Ovary (tissue), 9 donors: ENCODE data around the gene ENG. TPM values are rescaled to one million over a fixed set of nuclear protein-coding genes. Genes with fewer than 3 reads are reported as not detected.

ENCODE experiments used
- DNase-seq, 5 donors: peaks; one replicate each; pipeline ENCODE4 v3.0.0-alpha.2; 2019 to 2020
- H3K27ac ChIP-seq, 2 donors: fragments of 200-600 bp; one replicate each; pipeline versions ENCODE4 v1.5.1 to v1.8.0; 2019 to 2022
- H3K27me3 ChIP-seq: fragments of 200-600 bp; one replicate; pipeline ENCODE4 v1.8.0; 2022
- H3K36me3 ChIP-seq: fragments of 200-600 bp; sonication (generic); one replicate; pipeline ENCODE4 v1.5.1; 2019
- H3K4me1 ChIP-seq: one replicate; pipeline ENCODE4 v1.8.1; 2013; ENCODE audit warnings: mild to moderate bottlenecking, moderate library complexity; ENCODE audit not compliant: insufficient read depth
- H3K4me3 ChIP-seq: fragments of 200-600 bp; sonication (generic); one replicate; pipeline ENCODE4 v1.5.1; 2017
- H3K9me3 ChIP-seq, 2 donors: fragments of 200-600 bp in 1 of 2; sonication (generic) in 1 of 2; one replicate each; pipeline versions ENCODE4 v1.5.1 to v1.8.1; 2013 to 2019; ENCODE audit warnings: mild to moderate bottlenecking in 1 of 2, moderate library complexity in 1 of 2
- EP300 ChIP-seq: sonication (generic); formaldehyde crosslinking; IDR thresholded peaks from one replicate; pipeline ENCODE4 v1.6.1; 2017; ENCODE audit warnings: antibody characterized with exemption
- POLR2A ChIP-seq: fragments of 450-650 bp; IDR thresholded peaks from one replicate; pipeline ENCODE4 v1.6.1; 2017; ENCODE audit warnings: antibody characterized with exemption, mild to moderate bottlenecking, moderate library complexity
- WGBS, 3 donors: extraction: QIAGEN DNeasy Blood & Tissue Kit in 1 of 3; methylation state at CpG; one replicate each; pipeline versions ENCODE4 v1.1.5 to v1.1.7; 2013 to 2017; 5-methylcytosine and 5-hydroxymethylcytosine counted together
- intact Hi-C, 4 donors: fragments of 100-400 bp; cut with DNase I; formaldehyde crosslinking; loops; one replicate each; pipeline versions ENCODE4 v1.11.0 to v1.15.1; 2022 to 2023
- polyA plus RNA-seq, 2 donors: library from polyadenylated mRNA; stranded (reverse); fragments of 200-250 nt in 1 of 2; fragments of 350-450 nt in 1 of 2; fragmentation: Illumina TruSeq in 1 of 2; extraction: RNeasy Lipid Tissue Mini Kit (QIAGEN cat#74804) in 1 of 2; gene quantifications; one replicate each; pipeline ENCODE4 v1.2.3, GENCODE V29; 2013 to 2014
- total RNA-seq, 7 donors: library from RNA; depleted of rRNA in 2 of 7; stranded (reverse); fragments of >200 nt in 2 of 7; fragmentation: NEBNext Ultra II Directional in 3 of 7; extraction: Animal tissue kit (Norgen Biotek cat#: 25700) in 3 of 7; gene quantifications; one replicate each; pipeline versions ENCODE4 v1.1.0 to v1.2.4, GENCODE V29; 2016 to 2023
- TF ChIP-seq, protein P1 (sequence below), 3 donors: fragments of 450-650 bp in 2 of 3; fragments of 200-600 bp in 1 of 3; IDR thresholded peaks; one replicate each; pipeline versions ENCODE4 v1.5.1 to v1.8.0; 2016 to 2022; ENCODE audit warnings: antibody characterized with exemption in 3 of 3, mild to moderate bottlenecking in 1 of 3
- donor health status: DM: no; HTN: no; CAD: no; lungs with moderate emphysema.
- donor health status: DM: no; HTN: no; CAD: no.
- donor health status: Bipolar disorder and iron deficiency.
- donor health status: DM: yes; HTN: yes; CAD: no.
- donor health status: DM: no; HTN: no; CAD: no.
- donor health status: DM: yes; HTN: yes; CAD: no.

Gene ENG
- total and polyA plus RNA-seq, 9 donors, result 54.7 to 298 (median 191) TPM

DNA sequence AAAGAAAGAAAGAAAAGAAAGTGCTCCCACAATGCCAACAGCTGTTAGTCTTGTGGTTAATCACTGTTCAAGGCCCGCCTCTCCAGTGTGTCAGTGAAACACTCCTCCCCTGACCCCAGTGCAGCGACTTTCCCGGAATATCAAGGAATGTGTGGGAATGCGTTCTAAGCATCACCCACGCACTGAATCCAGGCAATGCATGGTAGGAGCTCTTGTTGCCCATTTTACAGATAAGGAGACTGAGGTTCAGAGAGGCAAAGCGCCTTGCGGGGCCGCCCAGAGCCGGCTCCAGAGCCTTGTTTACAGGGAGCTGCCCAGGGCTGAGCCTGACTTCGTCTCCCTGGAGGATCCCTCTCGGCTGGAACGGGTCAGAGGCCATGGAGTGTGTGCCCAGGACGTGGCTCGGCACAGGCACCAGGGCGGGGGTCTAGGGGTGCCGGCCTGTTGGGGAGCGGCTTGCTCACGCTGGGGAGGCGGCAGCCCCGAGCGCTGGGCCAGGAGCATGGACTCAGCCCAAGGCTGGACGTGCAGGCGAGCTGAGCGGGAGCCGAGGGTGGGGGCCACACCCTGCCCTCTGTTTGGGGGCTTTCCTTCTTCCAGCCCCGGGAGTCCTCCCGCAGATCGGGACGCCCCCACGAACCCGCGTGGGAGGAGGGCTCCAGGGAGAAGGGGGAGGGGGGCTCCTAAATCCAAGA lies 44.1 kb upstream of the ENG start:
- DNase-seq, result peak; percentile 75 to 85 (median 80)
- no peaks in the 10 kb centered on the region for H3K27me3 ChIP-seq
- 1 to 2% (median 1%) methylated on average over 26 to 32 of the region's 32 CpGs for WGBS, 3 donors
- TF ChIP-seq POLR2A (no peak), EP300 (peak; percentile 61)
- H3K36me3 ChIP-seq, result no peaks in the 10 kb centered on the region
- peaks cover 26% of the 10 kb centered on the region for H3K4me1 ChIP-seq
- peak overlapping the region; percentile 82 for H3K4me3 ChIP-seq
- no peaks in the 10 kb centered on the region for H3K9me3 ChIP-seq
- peak overlapping the region; percentile 74 to 97 for H3K27ac ChIP-seq
- intact Hi-C loops, result no loop called here

DNA sequence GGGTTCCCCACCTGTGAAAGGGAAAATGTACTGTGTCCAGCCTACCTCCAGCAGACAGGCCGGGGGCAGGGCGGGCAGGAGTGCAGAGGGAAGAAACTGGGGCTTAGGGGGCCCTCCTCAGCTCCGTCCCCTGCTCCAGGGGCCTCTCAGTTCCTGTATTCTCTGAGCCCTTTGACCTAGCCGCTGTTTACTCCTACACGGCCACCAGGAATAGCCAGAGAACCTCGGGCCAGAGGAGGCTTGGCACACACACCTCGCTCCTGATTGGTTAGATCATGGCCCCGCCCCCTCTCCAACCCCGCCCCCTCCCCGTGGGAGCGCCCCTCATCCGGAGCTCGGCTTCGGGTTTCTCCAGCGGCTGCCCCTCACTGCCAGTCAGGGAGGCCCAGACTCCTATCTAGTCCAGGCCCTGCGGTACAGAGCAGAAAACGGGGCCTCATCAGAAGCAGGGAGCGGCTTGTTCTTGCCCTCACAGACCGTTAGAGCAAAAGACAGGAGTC lies 42.8 kb upstream of the ENG start:
- Histone ChIP-seq H3K9me3 (no peaks in the 10 kb centered on the region), H3K36me3 (no peaks in the 10 kb centered on the region), H3K4me3 (peak overlapping the region; percentile 82), H3K27ac (peak overlapping the region; percentile 69 to 97), H3K27me3 (no peaks in the 10 kb centered on the region), H3K4me1 (peaks cover 24% of the 10 kb centered on the region)
- intact Hi-C loops, result no loop called here
- peak; percentile 92 to 95 (median 95) for DNase-seq
- 1 to 4% (median 3%) methylated on average over 18 to 19 of the region's 19 CpGs for WGBS, 3 donors
- TF ChIP-seq POLR2A, result peak; percentile 22
- no peak for TF ChIP-seq EP300
- TF ChIP-seq, protein P1, sequence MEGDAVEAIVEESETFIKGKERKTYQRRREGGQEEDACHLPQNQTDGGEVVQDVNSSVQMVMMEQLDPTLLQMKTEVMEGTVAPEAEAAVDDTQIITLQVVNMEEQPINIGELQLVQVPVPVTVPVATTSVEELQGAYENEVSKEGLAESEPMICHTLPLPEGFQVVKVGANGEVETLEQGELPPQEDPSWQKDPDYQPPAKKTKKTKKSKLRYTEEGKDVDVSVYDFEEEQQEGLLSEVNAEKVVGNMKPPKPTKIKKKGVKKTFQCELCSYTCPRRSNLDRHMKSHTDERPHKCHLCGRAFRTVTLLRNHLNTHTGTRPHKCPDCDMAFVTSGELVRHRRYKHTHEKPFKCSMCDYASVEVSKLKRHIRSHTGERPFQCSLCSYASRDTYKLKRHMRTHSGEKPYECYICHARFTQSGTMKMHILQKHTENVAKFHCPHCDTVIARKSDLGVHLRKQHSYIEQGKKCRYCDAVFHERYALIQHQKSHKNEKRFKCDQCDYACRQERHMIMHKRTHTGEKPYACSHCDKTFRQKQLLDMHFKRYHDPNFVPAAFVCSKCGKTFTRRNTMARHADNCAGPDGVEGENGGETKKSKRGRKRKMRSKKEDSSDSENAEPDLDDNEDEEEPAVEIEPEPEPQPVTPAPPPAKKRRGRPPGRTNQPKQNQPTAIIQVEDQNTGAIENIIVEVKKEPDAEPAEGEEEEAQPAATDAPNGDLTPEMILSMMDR (IDR thresholded peaks at IDR 0.05), result no peak

DNA sequence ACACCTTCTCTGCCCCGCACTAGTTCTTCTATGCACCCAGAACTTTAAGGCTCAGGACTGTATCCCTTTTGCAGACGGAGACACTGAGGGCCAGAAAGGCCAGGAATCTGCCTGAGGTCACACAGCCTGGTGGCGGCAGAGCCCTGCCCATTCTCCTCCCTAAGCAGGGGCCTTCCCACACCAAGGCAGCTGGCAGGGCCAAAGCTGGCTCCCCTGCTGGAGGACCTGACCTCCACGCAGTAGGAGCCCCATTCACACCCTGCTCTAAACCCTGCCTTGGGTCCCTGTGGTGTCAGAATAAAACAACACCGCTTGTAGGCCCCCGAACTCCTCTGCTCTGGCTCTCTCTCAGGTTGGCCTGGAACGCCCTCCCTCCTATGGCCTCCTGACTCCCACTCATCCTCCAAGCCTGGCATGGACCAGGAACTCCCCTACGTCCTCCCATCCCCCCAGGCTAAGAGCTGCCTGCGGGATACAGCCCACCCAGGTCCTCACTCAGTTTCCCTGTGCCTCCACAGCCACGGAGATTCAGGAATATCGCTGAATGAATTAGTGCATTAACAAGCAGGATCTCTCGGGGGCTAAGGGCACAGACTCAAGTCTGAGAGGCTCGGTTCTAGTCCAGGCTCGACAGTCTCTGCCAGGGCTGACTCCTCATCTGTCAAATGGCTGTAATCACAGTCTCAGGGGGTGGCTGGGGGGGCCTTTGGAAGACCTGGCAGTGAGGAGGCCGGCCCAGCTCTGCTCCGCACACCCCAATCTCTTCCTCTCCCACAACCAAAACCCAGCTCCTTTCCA lies 42.1 kb upstream of the ENG start:
- TF ChIP-seq POLR2A (no peak), EP300 (no peak)
- TF ChIP-seq, protein P1 (IDR thresholded peaks at IDR 0.05), result no peak
- intact Hi-C loops, result no loop called here
- Histone ChIP-seq H3K36me3 (no peaks in the 10 kb centered on the region), H3K27ac (peak overlapping the region; percentile 44 to 97), H3K4me1 (peaks cover 24% of the 10 kb centered on the region), H3K27me3 (no peaks in the 10 kb centered on the region), H3K9me3 (no peaks in the 10 kb centered on the region), H3K4me3 (peak overlapping the region; percentile 82)
- 29 to 37% (median 30%) methylated on average over 16 of the region's 16 CpGs for WGBS, 3 donors
- peak in 4 of 5 donors; percentile 44 to 60 (median 50) for DNase-seq

DNA sequence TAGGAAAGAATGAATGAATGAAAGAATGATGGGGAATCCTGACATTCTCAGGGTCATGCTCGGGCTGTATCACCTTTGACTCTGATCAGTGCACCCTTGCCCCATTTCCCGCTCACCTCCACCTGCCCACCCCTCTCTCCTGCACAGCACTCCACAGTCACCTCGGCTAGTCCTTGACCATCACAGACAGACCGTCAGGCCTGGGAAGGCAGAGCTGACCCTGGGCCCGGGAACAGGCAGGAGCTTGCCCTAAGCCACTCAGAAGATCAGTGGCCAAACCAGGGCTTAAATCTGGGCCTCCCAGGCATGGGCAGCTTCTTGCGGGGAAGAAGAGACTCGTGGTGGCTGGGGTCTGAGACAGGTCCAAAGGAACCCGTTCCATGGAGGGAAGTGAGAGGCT lies 41.4 kb upstream of the ENG start:
- no peaks in the 10 kb centered on the region for H3K36me3 ChIP-seq
- H3K4me1 ChIP-seq, result peaks cover 24% of the 10 kb centered on the region
- no peaks in the 10 kb centered on the region for H3K9me3 ChIP-seq
- no peak for DNase-seq
- 80 to 90% (median 89%) methylated on average over 8 of the region's 8 CpGs for WGBS, 3 donors
- no peak overlapping the region for H3K4me3 ChIP-seq
- TF ChIP-seq, protein P1 (IDR thresholded peaks at IDR 0.05), result no peak
- no peak for TF ChIP-seq POLR2A
- TF ChIP-seq EP300, result no peak
- intact Hi-C loops, result no loop called here
- H3K27ac ChIP-seq, result peak overlapping the region; percentile 44 to 97
- H3K27me3 ChIP-seq, result no peaks in the 10 kb centered on the region
